ENCODE data around the gene PES1.

DNA sequence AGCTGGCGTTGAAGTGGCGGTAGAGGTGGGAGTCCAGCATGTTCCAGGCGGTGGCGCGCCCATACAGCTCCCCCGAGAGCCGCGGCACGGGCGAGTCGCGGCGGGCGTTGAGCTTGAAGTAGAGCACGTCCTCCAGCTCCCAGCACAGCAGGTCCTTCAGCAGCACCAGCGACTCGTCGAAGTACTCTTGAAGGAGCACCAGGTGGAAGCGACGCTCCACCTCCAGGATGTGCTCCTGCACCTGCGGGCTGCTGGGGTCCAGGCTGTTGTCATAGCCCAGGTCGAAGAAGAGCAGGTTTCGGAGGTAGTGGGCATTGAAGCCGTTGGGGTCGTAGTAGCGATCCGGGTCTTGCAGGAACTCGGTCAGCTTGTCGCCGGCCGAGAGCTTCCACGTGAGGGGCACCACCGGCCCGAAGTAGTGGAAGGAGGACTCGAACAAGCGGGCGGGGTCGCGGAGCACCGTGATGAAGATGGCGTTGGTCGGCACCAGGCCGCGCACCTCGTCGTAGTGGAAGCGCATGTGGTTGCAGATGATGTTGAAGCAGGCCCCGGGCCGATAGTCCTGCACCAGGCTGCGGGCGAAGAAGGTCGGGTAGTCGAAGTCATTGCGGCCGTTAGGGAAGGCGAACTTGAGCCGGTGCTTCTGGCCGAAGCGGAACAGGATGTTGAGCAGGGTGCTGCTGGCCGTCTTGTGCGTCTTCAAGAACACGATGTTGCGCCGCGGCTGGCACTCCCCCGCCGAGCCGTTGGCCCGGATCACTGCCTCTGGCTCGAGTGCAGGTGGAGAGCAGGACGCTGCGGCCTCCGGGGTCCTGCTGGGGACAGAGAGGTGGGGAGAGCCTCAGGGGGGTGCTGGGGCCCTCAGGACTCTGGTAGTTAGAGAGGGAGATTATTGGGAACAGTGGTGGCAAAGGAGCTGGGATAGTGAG lies 36.2 kb downstream of the PES1 start:
- TF ChIP-seq EP300 (IDR thresholded peaks at IDR 0.05) (no peak), POLR2A (IDR thresholded peaks at IDR 0.05) (no peak), POLR2AphosphoS5 (IDR thresholded peaks at IDR 0.05) (no peak)
- TF ChIP-seq, protein P1, sequence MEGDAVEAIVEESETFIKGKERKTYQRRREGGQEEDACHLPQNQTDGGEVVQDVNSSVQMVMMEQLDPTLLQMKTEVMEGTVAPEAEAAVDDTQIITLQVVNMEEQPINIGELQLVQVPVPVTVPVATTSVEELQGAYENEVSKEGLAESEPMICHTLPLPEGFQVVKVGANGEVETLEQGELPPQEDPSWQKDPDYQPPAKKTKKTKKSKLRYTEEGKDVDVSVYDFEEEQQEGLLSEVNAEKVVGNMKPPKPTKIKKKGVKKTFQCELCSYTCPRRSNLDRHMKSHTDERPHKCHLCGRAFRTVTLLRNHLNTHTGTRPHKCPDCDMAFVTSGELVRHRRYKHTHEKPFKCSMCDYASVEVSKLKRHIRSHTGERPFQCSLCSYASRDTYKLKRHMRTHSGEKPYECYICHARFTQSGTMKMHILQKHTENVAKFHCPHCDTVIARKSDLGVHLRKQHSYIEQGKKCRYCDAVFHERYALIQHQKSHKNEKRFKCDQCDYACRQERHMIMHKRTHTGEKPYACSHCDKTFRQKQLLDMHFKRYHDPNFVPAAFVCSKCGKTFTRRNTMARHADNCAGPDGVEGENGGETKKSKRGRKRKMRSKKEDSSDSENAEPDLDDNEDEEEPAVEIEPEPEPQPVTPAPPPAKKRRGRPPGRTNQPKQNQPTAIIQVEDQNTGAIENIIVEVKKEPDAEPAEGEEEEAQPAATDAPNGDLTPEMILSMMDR (IDR thresholded peaks at IDR 0.05): no peak
